ENCODE measurements around the gene ZC3H18.

Gene ZC3H18

GRCh38 chr16:88642881-88643643, 72.9 kb downstream of the ZC3H18 start:
- no peak for DNase-seq

- DNase-seq, result no peak
These were observed 73.4 kb downstream of the ZC3H18 start for GRCh38 chr16:88643644-88643932.

GRCh38 chr16:88645455-88645854, 75.3 kb downstream of the ZC3H18 start:
- no peak for DNase-seq

DNA sequence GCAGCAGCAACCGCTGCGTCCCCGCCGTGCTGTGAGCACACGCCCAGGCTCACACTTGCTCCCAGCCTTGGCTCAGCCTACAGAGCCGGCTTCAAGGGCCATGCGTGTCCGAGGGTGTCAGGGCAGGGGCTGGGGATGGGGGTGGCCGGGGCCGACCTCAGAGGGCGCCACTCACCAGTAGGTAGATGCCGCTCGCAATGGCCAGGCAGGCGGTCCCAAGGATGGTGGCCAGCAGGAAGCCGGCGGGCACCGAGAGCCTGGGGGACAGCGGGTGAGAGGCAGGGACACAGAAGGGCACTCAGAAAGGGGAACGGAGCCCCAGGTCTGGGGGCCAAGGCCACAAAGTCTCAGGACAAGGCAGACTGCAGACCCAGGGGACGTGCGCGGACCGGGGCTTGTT, 75.7 kb downstream of the ZC3H18 start:
- DNase-seq, result no peak

- DNase-seq, result no peak
These were observed 76.3 kb downstream of the ZC3H18 start for GRCh38 chr16:88646345-88647034.

- no peak for DNase-seq
These were observed 77.2 kb downstream of the ZC3H18 start for GRCh38 chr16:88647178-88648070.

GRCh38 chr16:88649195-88649923, 79.2 kb downstream of the ZC3H18 start:
- DNase-seq, result no peak

- peak; percentile 20 for DNase-seq
These were observed 79.9 kb downstream of the ZC3H18 start for GRCh38 chr16:88649924-88650748.

- DNase-seq, result peak; percentile 54
These were observed 80.6 kb downstream of the ZC3H18 start, which contains the start of gene CYBA for GRCh38 chr16:88650749-88651275. Gene CYBA (minus strand): TSS chr16:88651053. CDS start chr16:88651013, 40 bp downstream.

DNA sequence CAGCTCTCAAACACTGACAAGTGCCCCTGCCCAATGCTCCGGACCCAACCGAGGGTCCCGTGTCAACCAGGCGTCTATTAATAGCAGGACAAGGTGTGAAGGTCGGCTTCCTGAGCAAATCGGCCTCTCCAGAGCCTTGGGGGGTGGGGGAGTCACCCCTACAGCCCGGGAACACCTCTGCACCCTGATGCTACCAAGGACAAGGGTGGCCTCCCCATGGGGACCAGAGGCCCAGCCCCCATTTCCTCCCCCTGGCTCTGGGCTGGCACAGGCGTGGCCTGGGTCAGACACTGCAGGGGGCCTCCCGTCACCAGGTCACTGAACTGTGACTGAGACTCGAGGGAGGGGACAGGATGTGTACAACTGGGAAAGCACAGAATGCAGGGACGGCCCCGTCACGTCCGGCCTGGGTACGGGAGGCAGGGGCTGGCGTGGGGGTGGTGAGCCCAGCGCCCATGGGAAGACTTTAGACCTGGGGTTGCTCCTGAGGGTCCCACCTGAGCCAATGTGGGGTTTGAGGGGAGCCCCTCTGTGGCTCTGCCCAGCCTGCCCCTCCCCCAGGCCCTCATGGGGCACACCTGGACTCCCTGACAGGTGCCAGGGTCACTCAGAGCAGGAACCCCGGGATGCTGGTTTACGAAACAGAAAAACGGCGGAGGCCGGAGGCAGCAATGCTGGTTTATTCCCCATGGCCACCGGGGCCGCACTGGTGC, 81.2 kb downstream of the ZC3H18 start:
- DNase-seq, result no peak

DNA sequence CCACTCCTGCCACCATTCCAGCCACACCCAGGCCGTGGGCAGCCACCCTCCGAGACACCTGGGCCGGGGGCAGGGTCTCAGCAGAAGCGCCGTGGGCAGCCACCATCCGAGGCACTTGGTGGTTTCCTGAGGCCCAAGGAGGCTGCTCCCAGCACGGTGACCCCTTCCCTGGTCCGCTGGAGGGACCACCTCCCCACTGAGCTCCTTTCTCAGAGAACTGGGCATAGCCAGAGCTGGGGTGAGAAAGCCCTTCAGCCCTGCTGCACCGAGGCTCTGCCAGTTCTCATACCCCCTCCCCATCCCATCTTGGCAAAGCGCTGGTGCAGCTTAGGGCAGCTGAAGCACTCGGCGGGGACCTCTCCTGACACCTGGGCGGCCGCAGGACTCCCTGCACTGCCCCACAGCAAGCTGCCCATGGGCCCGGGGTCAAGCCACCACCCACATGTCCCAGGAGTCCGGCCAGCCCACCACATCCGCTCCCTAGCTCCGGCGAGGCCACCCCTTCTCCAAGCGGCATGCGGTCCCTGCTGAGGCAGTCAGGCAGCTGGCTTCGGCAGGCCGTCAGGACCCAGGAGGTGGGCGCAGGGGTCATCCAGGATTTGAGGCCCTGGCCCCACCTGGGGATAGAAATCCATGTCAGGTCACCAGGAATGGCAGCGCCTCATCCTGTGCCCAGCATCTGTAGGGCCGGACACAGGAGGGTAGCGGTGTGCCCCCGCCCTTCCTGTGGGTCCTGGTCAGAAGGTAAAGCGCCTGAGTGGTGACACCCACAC, 82.0 kb downstream of the ZC3H18 start:
- no peak for DNase-seq

DNA sequence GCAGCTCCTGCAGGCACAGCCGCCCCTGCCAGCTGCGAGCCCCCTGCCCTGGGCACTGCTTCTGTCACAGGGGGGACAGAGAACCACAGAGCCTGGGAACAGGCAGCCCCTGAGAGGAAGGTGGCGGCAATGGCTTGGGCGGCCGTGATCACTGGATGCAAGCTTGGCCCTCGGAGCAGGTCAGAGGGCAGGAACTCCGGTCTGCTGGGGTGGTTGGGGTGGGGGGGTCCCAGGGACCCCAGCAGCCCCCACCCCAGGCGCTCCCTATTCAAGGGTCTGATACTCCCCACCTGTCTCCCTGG, 82.5 kb downstream of the ZC3H18 start:
- DNase-seq, result no peak

DNA sequence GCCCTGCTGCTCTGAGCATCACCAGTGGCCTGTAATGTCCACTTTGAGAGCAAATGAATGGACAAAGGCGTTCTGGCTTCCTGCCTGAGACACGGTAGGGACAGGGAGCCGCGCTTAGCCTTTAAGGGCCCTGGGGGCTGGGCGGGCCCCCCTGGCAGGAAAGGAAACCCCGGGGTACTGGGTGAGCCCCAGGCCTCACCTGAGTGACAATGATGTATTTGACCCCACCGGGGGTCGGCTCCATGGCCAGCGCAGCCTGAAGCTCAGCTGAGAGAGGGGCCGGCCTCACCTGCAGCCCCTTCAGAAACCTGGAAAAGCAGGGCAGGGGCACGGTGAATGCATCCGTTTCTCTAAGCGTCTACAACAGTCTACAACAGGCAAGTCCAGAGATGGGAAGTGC, 82.9 kb downstream of the ZC3H18 start:
- DNase-seq, result no peak

GRCh38 chr16:88653596-88654362, 83.6 kb downstream of the ZC3H18 start:
- DNase-seq, result no peak

DNA sequence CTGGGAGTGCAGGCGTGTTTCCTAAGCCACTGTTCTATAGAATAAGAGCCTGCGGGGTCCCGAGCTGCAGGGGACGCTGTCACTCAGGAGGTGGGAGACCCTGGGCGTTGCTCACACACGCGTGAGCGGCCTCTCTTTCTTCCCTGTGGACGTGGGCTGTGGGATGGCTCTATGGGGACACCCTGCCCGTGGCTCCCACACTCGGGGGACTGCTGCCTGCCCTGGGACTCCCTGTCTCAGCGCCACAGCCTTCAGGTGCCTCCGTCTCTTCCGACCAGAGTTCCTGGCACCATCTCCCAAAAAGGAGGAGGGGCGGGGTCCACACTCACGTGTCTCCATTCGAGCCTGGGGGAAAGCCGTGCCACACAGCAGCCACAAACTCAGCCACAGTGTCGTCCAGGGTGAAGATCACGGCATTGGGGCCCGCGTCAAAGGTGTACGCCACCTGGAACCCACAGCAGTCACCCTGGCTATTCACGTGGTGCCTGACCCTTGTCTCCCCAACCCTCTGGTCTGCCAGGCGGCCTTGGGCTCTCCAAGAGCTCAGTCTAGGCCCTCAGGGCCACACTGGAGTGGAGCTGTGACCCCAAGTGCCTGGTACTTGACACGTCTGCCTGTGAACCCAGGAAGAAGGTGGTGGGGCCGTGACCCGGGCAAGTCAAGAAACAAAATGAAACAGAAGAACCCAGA, 84.3 kb downstream of the ZC3H18 start:
- DNase-seq, result no peak

DNA sequence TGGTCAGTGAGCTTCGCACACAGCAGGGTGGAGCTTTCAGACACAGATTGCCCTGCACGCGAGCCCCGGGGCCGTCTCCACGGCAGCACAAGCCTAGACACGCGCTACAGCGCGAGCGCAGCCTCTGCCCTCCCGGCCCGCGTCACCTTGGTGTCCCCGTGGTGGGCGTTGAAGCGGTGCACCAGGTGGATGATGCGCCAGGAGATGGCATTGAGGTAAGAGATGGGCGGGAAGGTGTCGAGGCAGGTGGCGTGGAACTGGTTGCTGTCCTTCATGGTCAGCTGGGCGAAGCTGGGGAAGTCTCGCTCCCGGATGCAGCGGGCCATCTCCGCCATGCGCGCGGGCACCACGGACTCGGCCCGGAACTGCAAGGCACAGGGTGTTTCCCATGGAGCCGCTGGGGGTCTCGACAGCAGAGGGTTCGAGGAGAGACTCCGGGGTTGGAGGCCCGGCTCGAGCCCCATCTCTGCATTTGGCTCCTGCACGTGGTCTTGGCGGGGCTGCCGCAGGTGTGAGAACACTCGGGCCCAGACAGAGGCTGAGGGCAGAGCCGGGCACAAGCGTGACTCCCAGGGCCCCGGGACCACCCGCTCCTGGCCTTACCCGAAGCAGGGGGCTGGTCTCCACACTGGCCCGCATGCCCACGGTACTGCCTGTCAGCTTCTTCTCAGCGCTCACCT, 85.0 kb downstream of the ZC3H18 start:
- no peak for DNase-seq

DNA sequence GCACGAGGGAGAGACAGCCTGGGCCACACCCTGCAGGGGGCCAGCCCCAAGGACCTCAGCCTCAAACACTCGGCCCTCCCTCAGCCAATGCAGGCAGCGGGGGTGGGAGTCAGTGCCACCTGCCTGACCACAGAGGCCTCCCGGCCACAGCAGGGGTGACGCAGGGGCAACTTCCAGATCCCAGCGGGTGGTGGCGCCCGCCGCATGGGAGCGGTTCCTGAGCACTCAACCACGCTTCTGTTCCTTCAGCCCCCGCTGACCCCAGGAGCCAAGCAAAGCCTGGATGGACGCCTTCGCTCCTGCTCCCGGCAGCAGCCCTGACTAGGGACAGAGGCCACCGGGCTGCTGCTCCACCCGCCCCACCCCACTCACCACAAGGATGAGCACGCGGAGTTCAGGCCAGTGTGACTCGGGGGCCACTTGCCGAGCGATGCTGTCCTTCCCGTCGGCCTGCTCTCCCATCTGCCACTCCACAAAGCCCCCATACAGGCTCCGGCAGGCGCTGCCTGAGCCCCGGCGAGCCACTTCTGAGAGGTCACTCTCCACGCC, 85.6 kb downstream of the ZC3H18 start:
- DNase-seq, result no peak
